OCI-LY3 (cell line): Measurements from ENCODE around the gene ATOSB.
A peak's percentile ranks its signal among the peaks of the same experiment; 100 is the strongest.

Experiments used
- H2AFZ ChIP-seq: fragments of 200-600, 300-600 bp; shearing (Covaris generic); 2 replicates; pipeline ENCODE4 v1.6.0; 2014; ENCODE audit warnings: antibody characterized with exemption, low read depth, low read length
- H3K27ac ChIP-seq: fragments of 200-600, 300-600 bp; sonication (generic); 2 replicates; pipeline ENCODE4 v1.5.1; 2014; ENCODE audit warnings: mild to moderate bottlenecking, low read length, moderate library complexity, mixed read lengths
- H3K27me3 ChIP-seq: fragments of 200-600, 300-600 bp; sonication (generic); 2 replicates; pipeline ENCODE4 v1.6.1; 2014; ENCODE audit warnings: low read depth, low read length, mixed read lengths
- H3K36me3 ChIP-seq: fragments of 200-600, 300-600 bp; sonication (generic); replicated peaks from 2 replicates; pipeline ENCODE3; 2014; ENCODE audit warnings: low read depth, low read length, mixed read lengths
- H3K4me1 ChIP-seq: fragments of 300-600, 200-600 bp; sonication (generic); 2 replicates; pipeline ENCODE4 v1.6.1; 2014; ENCODE audit warnings: low read length, mixed read lengths
- H3K4me2 ChIP-seq: fragments of 200-600, 300-600 bp; sonication (generic); 2 replicates; pipeline ENCODE4 v1.6.1; 2014; ENCODE audit warnings: low read length, mixed read lengths
- H3K4me3 ChIP-seq: fragments of 300-600, 200-600 bp; sonication (generic); 2 replicates; pipeline ENCODE4 v1.5.1; 2014; ENCODE audit warnings: antibody characterized with exemption, mild to moderate bottlenecking, low read length, moderate library complexity
- H3K79me2 ChIP-seq: fragments of 300-600, 200-600 bp; shearing (Covaris generic); 2 replicates; pipeline ENCODE4 v1.6.1; 2014; ENCODE audit warnings: mild to moderate bottlenecking, low read length, mixed read lengths
- H3K9ac ChIP-seq: fragments of 300-600, 200-600 bp; shearing (Covaris generic); 2 replicates; pipeline ENCODE4 v1.6.0; 2014; ENCODE audit warnings: mild to moderate bottlenecking, low read length, moderate library complexity
- H3K9me3 ChIP-seq: fragments of 200-600, 300-600 bp; shearing (Covaris generic); 2 replicates; pipeline ENCODE4 v1.6.1; 2014; ENCODE audit warnings: low read length, mixed read lengths; ENCODE audit not compliant: insufficient read depth
- H4K20me1 ChIP-seq: fragments of 200-600, 300-600 bp; sonication (generic); 2 replicates; pipeline ENCODE4 v1.6.1; 2016; ENCODE audit warnings: low read length, mixed read lengths; ENCODE audit not compliant: insufficient read depth
- EZH2phosphoT487 ChIP-seq: fragments of 200-600 bp; shearing (Covaris generic); IDR thresholded peaks from 2 replicates; pipeline ENCODE4 v1.6.1; 2018; ENCODE audit warnings: antibody characterized with exemption, mixed run types, low read depth
- TF ChIP-seq, protein P1 (sequence below): fragments of 200-600, 300-600 bp; sonication (generic); IDR thresholded peaks from 2 replicates; pipeline ENCODE4 v1.5.1; 2014; ENCODE audit warnings: antibody characterized with exemption, low read length, low read depth

The ATOSB gene

DNA sequence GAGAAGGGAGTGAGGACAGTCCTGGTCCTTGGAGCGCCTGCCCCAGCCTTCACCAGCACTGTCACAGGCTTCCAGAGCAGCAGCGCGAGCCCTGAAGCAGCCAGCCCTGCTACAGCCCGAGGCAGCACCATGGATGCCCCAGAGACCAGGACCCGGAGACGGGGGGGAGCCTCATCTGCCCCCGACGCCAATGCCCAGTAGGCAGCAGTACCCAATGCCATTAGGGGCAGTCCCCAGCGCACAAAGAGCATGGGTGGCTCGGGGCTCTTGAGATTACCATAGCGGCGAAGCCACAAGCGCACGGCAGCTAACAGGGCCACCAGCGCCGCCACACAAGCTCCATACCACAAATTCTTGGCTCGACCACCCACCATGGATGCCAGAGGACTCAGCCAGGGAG lies 24.1 kb downstream of the ATOSB start:
- Histone ChIP-seq H3K79me2 (peaks cover 13% of the 10 kb centered on the region), H3K36me3 (peaks cover 37% of the 10 kb centered on the region), H3K27me3 (no peaks in the 10 kb centered on the region), H3K4me2 (no peak overlapping the region), H3K27ac (no peak overlapping the region), H3K9ac (no peak overlapping the region), H3K4me1 (peaks cover 7% of the 10 kb centered on the region), H4K20me1 (no peaks in the 10 kb centered on the region), H2AFZ (no peak overlapping the region), H3K9me3 (no peaks in the 10 kb centered on the region), H3K4me3 (no peak overlapping the region)
- TF ChIP-seq, protein P1, sequence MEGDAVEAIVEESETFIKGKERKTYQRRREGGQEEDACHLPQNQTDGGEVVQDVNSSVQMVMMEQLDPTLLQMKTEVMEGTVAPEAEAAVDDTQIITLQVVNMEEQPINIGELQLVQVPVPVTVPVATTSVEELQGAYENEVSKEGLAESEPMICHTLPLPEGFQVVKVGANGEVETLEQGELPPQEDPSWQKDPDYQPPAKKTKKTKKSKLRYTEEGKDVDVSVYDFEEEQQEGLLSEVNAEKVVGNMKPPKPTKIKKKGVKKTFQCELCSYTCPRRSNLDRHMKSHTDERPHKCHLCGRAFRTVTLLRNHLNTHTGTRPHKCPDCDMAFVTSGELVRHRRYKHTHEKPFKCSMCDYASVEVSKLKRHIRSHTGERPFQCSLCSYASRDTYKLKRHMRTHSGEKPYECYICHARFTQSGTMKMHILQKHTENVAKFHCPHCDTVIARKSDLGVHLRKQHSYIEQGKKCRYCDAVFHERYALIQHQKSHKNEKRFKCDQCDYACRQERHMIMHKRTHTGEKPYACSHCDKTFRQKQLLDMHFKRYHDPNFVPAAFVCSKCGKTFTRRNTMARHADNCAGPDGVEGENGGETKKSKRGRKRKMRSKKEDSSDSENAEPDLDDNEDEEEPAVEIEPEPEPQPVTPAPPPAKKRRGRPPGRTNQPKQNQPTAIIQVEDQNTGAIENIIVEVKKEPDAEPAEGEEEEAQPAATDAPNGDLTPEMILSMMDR: no peak
- TF ChIP-seq EZH2phosphoT487: no peak

- H3K27ac ChIP-seq: no peak overlapping the region
- H3K36me3 ChIP-seq: peaks cover 40% of the 10 kb centered on the region
Observed at GRCh38 chr9:35089434-35089833, 26.2 kb downstream of the ATOSB start.

GRCh38 chr9:35085078-35085477 lies 30.6 kb downstream of the ATOSB start:
- Histone ChIP-seq H3K4me1 (no peaks in the 10 kb centered on the region), H2AFZ (no peak overlapping the region), H3K9ac (no peak overlapping the region), H3K4me3 (no peak overlapping the region), H3K27ac (no peak overlapping the region), H3K4me2 (no peak overlapping the region), H4K20me1 (no peaks in the 10 kb centered on the region), H3K36me3 (peaks cover 21% of the 10 kb centered on the region), H3K79me2 (no peaks in the 10 kb centered on the region), H3K27me3 (no peaks in the 10 kb centered on the region), H3K9me3 (no peaks in the 10 kb centered on the region)
- no peak for TF ChIP-seq EZH2phosphoT487
- TF ChIP-seq, protein P1: no peak

More at GRCh38 chr9:35089434-35089833, 26.2 kb downstream of the ATOSB start:
- Histone ChIP-seq H3K9me3 (no peaks in the 10 kb centered on the region), H3K9ac (no peak overlapping the region), H3K79me2 (no peaks in the 10 kb centered on the region), H3K4me2 (no peak overlapping the region), H3K4me3 (no peak overlapping the region), H3K4me1 (no peaks in the 10 kb centered on the region), H4K20me1 (no peaks in the 10 kb centered on the region), H2AFZ (no peak overlapping the region), H3K27me3 (no peaks in the 10 kb centered on the region)
- TF ChIP-seq, protein P1: no peak
- no peak for TF ChIP-seq EZH2phosphoT487

- Histone ChIP-seq H3K36me3 (peaks cover 12% of the 10 kb centered on the region), H3K4me2 (peak within 1 kb of the TSS; percentile 95), H2AFZ (peak within 1 kb of the TSS; percentile 88), H3K9me3 (no peaks in the 10 kb centered on the region), H4K20me1 (no peaks in the 10 kb centered on the region), H3K27me3 (no peaks in the 10 kb centered on the region), H3K4me1 (peaks cover 9% of the 10 kb centered on the region), H3K4me3 (peak within 1 kb of the TSS; percentile 93), H3K9ac (peak within 1 kb of the TSS; percentile 91), H3K79me2 (peaks cover 20% of the 10 kb centered on the region), H3K27ac (peak within 1 kb of the TSS; percentile 64)
- TF ChIP-seq, protein P1: no peak
- no peak for TF ChIP-seq EZH2phosphoT487
Observed at GRCh38 chr9:35079426-35080341, 36.0 kb downstream of the ATOSB start, which contains the start of gene FANCG. Gene FANCG (minus strand): TSS chr9:35079942. CDS start chr9:35079524, 418 bp downstream.
